ENCODE results near the gene LBH.
"Not testable (repeated sequence)": the region's sequence is repeated elsewhere in the genome, so short reads cannot be mapped to it uniquely, and the experiment has no call there.

DNA sequence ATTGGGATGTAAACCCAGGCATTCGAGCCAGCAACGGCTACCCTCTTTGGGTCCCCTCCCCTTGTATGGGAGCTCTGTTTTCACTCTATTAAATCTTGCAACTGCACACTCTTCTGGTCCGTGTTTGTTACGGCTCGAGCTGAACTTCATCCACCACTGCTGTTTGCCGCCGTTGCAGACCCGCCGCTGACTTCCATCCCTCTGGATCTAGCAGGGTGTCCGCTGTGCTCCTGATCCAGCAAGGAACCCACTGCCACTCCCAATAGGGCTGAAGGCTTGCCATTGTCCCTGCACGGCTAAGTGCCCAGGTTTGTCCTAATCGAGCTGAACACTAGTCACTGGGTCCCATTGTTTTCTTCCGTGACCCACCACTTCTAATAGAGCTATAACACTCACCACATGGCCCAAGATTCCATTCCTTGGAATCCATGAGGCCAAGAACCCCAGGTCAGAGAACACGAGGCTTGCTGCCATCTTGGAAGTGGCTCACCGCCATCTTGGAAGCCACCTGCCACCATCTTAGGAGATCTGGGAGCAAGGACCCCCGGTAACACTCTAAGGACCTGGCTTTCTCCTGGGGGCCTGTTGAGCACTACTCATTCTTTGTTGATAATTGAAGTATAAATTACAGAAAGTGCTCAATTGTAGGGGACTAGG lies 37.9 kb downstream of the LBH start:
- TF ChIP-seq, protein P1, sequence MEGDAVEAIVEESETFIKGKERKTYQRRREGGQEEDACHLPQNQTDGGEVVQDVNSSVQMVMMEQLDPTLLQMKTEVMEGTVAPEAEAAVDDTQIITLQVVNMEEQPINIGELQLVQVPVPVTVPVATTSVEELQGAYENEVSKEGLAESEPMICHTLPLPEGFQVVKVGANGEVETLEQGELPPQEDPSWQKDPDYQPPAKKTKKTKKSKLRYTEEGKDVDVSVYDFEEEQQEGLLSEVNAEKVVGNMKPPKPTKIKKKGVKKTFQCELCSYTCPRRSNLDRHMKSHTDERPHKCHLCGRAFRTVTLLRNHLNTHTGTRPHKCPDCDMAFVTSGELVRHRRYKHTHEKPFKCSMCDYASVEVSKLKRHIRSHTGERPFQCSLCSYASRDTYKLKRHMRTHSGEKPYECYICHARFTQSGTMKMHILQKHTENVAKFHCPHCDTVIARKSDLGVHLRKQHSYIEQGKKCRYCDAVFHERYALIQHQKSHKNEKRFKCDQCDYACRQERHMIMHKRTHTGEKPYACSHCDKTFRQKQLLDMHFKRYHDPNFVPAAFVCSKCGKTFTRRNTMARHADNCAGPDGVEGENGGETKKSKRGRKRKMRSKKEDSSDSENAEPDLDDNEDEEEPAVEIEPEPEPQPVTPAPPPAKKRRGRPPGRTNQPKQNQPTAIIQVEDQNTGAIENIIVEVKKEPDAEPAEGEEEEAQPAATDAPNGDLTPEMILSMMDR (IDR thresholded peaks at IDR 0.05; ENCODE audit: low read depth, low read length) = not testable (repeated sequence)
- TF ChIP-seq POLR2A (IDR thresholded peaks at IDR 0.05; ENCODE audit: extremely low read depth, insufficient read length) = not testable (repeated sequence)
